Endothelial cell of umbilical vein (primary cell): ENCODE results near the gene RSPH1. TPM values are rescaled to one million over a fixed set of nuclear protein-coding genes. Genes with fewer than 3 reads are reported as not detected.

Experiments used
- BruUV-seq: library from RNA; stranded (reverse); fragments of 400-500 nt; replicated peaks from 2 replicates; lab custom pipeline; 2021; lab: Mats Ljungman, UMichigan
- CTCF ChIA-PET: fragments of 300-600, 350-600 bp; sonication (Branson Sonifier 250); formaldehyde crosslinking; loops from one replicate; lab custom pipeline; 2021; ENCODE audit warnings: antibody characterized with exemption, inconsistent platforms; lab: Charles Lee
- POLR2A ChIA-PET: fragments of 300-600, 350-600 bp; sonication (Branson Sonifier 250); formaldehyde crosslinking; loops from one replicate; lab custom pipeline; 2021; ENCODE audit warnings: antibody characterized with exemption, inconsistent platforms; lab: Charles Lee
- DNase-seq: peaks from one replicate; pipeline ENCODE4 v3.0.0-alpha.2; 2011; ENCODE audit warnings: low read depth, low spot score
- FAIRE-seq: peaks from 2 replicates; lab custom pipeline; 2011; peaks lifted over from hg19 to GRCh38; lab: Jason Lieb, UNC
- H2AFZ ChIP-seq: 2 replicates; pipeline ENCODE4 v1.6.0; 2012; ENCODE audit warnings: low read depth, low read length, control low read depth, inconsistent platforms
- H3K27ac ChIP-seq: 2 replicates; pipeline ENCODE4 v1.5.1; 2011; ENCODE audit warnings: low read depth, mild to moderate bottlenecking, control low read depth, low read length, moderate library complexity; ENCODE audit not compliant: insufficient read depth
- H3K27me3 ChIP-seq, 2 experiments: 2 replicates each; pipeline versions ENCODE4 v1.6.0 to v1.6.1; 2011; ENCODE audit warnings: low read length in 2 of 2, mixed read lengths in 1 of 2; ENCODE audit not compliant: control insufficient read depth in 2 of 2, insufficient read depth in 2 of 2
- H3K36me3 ChIP-seq, 2 experiments: 2 replicates in 1 of 2; 3 replicates in 1 of 2; pipeline ENCODE4 v1.5.1; 2011; ENCODE audit warnings: low read length in 2 of 2, mild to moderate bottlenecking in 1 of 2, moderate library complexity in 1 of 2; ENCODE audit not compliant: control insufficient read depth in 2 of 2, insufficient read depth in 2 of 2; ENCODE audit errors: extremely low read depth in 1 of 2
- H3K4me1 ChIP-seq: 3 replicates; pipeline ENCODE4 v1.5.1; 2011; ENCODE audit warnings: mild to moderate bottlenecking, low read length; ENCODE audit not compliant: control insufficient read depth, insufficient read depth; ENCODE audit errors: extremely low read depth
- H3K4me2 ChIP-seq: 2 replicates; pipeline ENCODE4 v1.6.1; 2011; ENCODE audit warnings: low read length, control low read depth, mixed read lengths; ENCODE audit not compliant: insufficient read depth
- H3K4me3 ChIP-seq, 3 experiments: fragments of 200-600 bp in 1 of 3; sonication (generic), shearing (Covaris generic) in 1 of 3; replicated peaks in 1 of 3; 2 replicates each; pipeline ENCODE4 v1.5.1; 2011 to 2016; ENCODE audit warnings: control low read depth in 3 of 3, low read length in 3 of 3, mild to moderate bottlenecking in 2 of 3, inconsistent platforms in 1 of 3, low read depth in 1 of 3, moderate library complexity in 1 of 3; ENCODE audit not compliant: insufficient read depth in 1 of 3
- H3K79me2 ChIP-seq: 2 replicates; pipeline ENCODE4 v1.6.0; 2012; ENCODE audit warnings: low read length, inconsistent platforms; ENCODE audit not compliant: control insufficient read depth, insufficient read depth
- H3K9ac ChIP-seq: replicated peaks from 2 replicates; pipeline ENCODE3; 2011; ENCODE audit warnings: low read length, control low read depth; ENCODE audit not compliant: insufficient read depth; ENCODE audit errors: extremely low read depth
- H3K9me1 ChIP-seq: replicated peaks from 3 replicates; pipeline ENCODE4 v1.6.0; 2011; ENCODE audit warnings: mild to moderate bottlenecking, low read length; ENCODE audit not compliant: control insufficient read depth, insufficient read depth; ENCODE audit errors: extremely low read depth
- H3K9me3 ChIP-seq: replicated peaks from 2 replicates; pipeline ENCODE4 v1.5.1; 2012; ENCODE audit warnings: low read length, inconsistent platforms; ENCODE audit not compliant: control insufficient read depth, insufficient read depth
- H4K20me1 ChIP-seq: replicated peaks from 2 replicates; pipeline ENCODE3; 2011; ENCODE audit warnings: mild to moderate bottlenecking, low read length; ENCODE audit not compliant: control insufficient read depth, insufficient read depth; ENCODE audit errors: extremely low read depth
- EZH2 ChIP-seq: IDR thresholded peaks from 2 replicates; pipeline ENCODE4 v1.6.1; 2012; ENCODE audit warnings: borderline replicate concordance, low read depth, mild to moderate bottlenecking, moderate library complexity, low read length, inconsistent platforms; ENCODE audit not compliant: severe bottlenecking
- FOS ChIP-seq: IDR thresholded peaks from 2 replicates; pipeline ENCODE4 v1.6.1; 2011; ENCODE audit warnings: mild to moderate bottlenecking, low read length, moderate library complexity, borderline replicate concordance; ENCODE audit not compliant: insufficient read depth
- GATA2 ChIP-seq: IDR thresholded peaks from 2 replicates; pipeline ENCODE4 v1.7.0; 2011; ENCODE audit warnings: low read depth, mild to moderate bottlenecking, moderate library complexity, mixed read lengths, low read length; ENCODE audit not compliant: insufficient read length, insufficient read depth
- JUN ChIP-seq: IDR thresholded peaks from 2 replicates; pipeline ENCODE4 v1.6.1; 2011; ENCODE audit warnings: borderline replicate concordance, low read depth; ENCODE audit not compliant: insufficient read length, insufficient read depth
- MYC ChIP-seq: IDR thresholded peaks from one replicate; pipeline ENCODE4 v1.6.1; 2011; ENCODE audit warnings: mild to moderate bottlenecking, low read depth, low read length
- POLR2A ChIP-seq: IDR thresholded peaks from 2 replicates; pipeline ENCODE4 v1.6.1; 2012; ENCODE audit warnings: low read depth, mild to moderate bottlenecking, control low read depth, low read length
- POLR2AphosphoS5 ChIP-seq: IDR thresholded peaks from 2 replicates; pipeline ENCODE4 v1.6.1; 2012; ENCODE audit warnings: low read depth, mild to moderate bottlenecking, control low read depth, low read length, moderate library complexity; ENCODE audit not compliant: insufficient read depth
- dilution Hi-C: fragments of 300-500 bp; cut with MboI; formaldehyde crosslinking; loops from one replicate; pipeline ENCODE4 v1.15.0; 2019; ENCODE audit warnings: low sequenced_read_pairs; ENCODE audit not compliant: extremely low pct_ligation_motif_present
- intact Hi-C: fragments of 100-400 bp; cut with micrococcal nuclease; formaldehyde crosslinking; loops from one replicate; pipeline ENCODE4 v1.10.0; 2022
- polyA plus RNA-seq, 4 experiments: library from polyadenylated mRNA; depleted of rRNA in 3 of 4; stranded (reverse) in 3 of 4; unstranded in 1 of 4; fragments of >200 nt; gene quantifications; 2 replicates each; pipeline versions ENCODE4 v1.2.1 to v1.2.3, GENCODE V29; 2011 to 2012; ENCODE audit warnings: missing spikeins in 1 of 4
- total RNA-seq: library from RNA; stranded (reverse); gene quantifications from 2 replicates; pipeline ENCODE4 v1.2.3, GENCODE V29; 2021
- TF ChIP-seq, protein P1 (sequence below), 2 donors: IDR thresholded peaks; 1 replicate in 1 of 2; 2 replicates in 1 of 2; pipeline ENCODE4 v1.5.1; 2011; ENCODE audit warnings: low read length in 2 of 2, mild to moderate bottlenecking in 2 of 2, moderate library complexity in 2 of 2, control low read depth in 1 of 2, inconsistent platforms in 1 of 2, low read depth in 1 of 2; ENCODE audit not compliant: insufficient read depth in 1 of 2; ENCODE audit errors: extremely low read depth in 1 of 2
- TF ChIP-seq, protein P2 (sequence below): IDR thresholded peaks from 2 replicates; pipeline ENCODE4 v1.6.1; 2011; ENCODE audit not compliant: insufficient read depth, insufficient read length

RSPH1 gene
- total and polyA plus RNA-seq, 2 donors (not counting 3 experiments of a cell fraction or from before 2014, with no cell fraction given), result 0.08 TPM; not detected in 1

DNA sequence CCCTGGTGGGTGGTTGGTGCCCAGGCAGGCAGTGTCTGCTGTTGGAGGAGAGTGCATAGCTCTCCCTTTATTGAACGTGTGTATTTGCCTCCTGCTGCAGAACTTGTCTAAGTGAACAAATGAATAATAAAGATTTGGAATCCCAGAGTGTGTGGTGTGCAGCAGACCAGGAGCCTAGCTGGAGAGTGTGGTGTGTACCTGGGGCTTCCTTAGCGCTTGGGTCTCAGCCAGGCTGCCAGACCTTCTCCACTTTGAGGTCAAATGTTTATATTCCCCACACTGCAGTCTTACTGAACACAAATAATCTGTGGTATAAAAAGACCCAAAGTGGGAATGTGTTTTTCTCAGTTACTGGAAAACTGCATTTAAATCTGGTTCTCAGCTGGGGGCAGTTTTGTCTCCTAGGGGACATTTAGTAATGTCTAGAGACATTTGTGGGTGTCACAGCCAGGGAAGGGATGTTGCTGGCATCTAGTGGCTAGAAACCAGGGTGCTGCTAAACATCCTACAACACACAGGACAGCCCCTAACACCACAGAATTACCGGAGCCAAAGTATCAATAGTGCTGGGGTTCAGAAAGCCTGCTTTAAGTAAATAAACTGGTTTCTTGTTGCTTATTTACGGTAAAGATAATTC is 41.2 kb upstream of the RSPH1 start:
- ChIA-PET CTCF (interaction anchor here (1.7 kb wide), 1 partner anchor 10 kb away, joined by 5 read pairs; no protein-coding TSS in a partner anchor), POLR2A (no interaction called here)
- DNase-seq (no peak), FAIRE-seq (no peak)
- Histone ChIP-seq H3K9me1 (no peaks in the 10 kb centered on the region), H3K27me3 (no peaks in the 10 kb centered on the region), H3K4me1 (peaks cover 4% of the 10 kb centered on the region), H3K9me3 (no peaks in the 10 kb centered on the region), H4K20me1 (no peaks in the 10 kb centered on the region), H3K36me3 (no peaks in the 10 kb centered on the region), H3K4me2 (no peak overlapping the region), H2AFZ (no peak overlapping the region), H3K79me2 (no peaks in the 10 kb centered on the region), H3K27ac (no peak overlapping the region), H3K4me3 (no peak overlapping the region), H3K9ac (no peak overlapping the region)
- dilution Hi-C loops (no loop called here), intact Hi-C loops (no loop called here)
- BruUV-seq, result no TSS peak
- TF ChIP-seq EZH2 (no peak), GATA2 (no peak), POLR2AphosphoS5 (no peak)

DNA sequence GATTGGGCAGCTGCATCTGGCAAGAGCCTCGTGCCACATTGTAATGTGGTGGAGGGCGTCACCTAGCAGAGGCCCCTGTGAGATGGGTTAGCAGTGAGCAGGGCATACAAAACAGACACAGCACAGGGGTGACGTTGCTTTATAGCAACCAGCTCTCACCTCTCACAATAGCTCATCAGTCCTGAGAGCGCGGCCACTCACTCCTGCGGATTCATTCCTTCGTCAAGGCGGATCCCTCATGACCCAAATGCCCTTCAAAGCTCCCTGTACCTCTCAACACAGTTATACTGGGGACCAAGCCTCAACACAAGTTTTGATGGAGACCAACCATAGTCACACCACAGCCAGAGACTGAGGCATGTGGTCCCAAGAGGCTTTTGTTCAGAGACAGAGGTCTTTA is 40.6 kb upstream of the RSPH1 start:
- POLR2A ChIA-PET, result no interaction called here
- DNase-seq, result no peak
- intact Hi-C loops, result no loop called here
- CTCF ChIA-PET, result interaction anchor here (0.6 to 1.7 kb wide), 2 partner anchors 9 to 376 kb away, joined by 3 to 5 read pairs; no protein-coding TSS in a partner anchor
- Histone ChIP-seq H3K9ac (no peak overlapping the region), H3K27me3 (no peaks in the 10 kb centered on the region), H2AFZ (no peak overlapping the region), H4K20me1 (no peaks in the 10 kb centered on the region), H3K9me1 (no peaks in the 10 kb centered on the region), H3K4me2 (no peak overlapping the region), H3K27ac (no peak overlapping the region), H3K4me3 (no peak overlapping the region), H3K9me3 (no peaks in the 10 kb centered on the region), H3K36me3 (no peaks in the 10 kb centered on the region), H3K4me1 (peaks cover 4% of the 10 kb centered on the region), H3K79me2 (no peaks in the 10 kb centered on the region)
- FAIRE-seq, result no peak
- no TSS peak for BruUV-seq
- TF ChIP-seq FOS (no peak), POLR2AphosphoS5 (no peak), POLR2A (no peak), GATA2 (no peak), MYC (no peak), EZH2 (no peak), JUN (no peak)
- TF ChIP-seq, protein P1, sequence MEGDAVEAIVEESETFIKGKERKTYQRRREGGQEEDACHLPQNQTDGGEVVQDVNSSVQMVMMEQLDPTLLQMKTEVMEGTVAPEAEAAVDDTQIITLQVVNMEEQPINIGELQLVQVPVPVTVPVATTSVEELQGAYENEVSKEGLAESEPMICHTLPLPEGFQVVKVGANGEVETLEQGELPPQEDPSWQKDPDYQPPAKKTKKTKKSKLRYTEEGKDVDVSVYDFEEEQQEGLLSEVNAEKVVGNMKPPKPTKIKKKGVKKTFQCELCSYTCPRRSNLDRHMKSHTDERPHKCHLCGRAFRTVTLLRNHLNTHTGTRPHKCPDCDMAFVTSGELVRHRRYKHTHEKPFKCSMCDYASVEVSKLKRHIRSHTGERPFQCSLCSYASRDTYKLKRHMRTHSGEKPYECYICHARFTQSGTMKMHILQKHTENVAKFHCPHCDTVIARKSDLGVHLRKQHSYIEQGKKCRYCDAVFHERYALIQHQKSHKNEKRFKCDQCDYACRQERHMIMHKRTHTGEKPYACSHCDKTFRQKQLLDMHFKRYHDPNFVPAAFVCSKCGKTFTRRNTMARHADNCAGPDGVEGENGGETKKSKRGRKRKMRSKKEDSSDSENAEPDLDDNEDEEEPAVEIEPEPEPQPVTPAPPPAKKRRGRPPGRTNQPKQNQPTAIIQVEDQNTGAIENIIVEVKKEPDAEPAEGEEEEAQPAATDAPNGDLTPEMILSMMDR (IDR thresholded peaks at IDR 0.05; ENCODE audit: extremely low read depth in 1 of 2, insufficient read depth in 1 of 2, low read depth in 1 of 2, low read length in 2 of 2), result no peak
- TF ChIP-seq, protein P2, sequence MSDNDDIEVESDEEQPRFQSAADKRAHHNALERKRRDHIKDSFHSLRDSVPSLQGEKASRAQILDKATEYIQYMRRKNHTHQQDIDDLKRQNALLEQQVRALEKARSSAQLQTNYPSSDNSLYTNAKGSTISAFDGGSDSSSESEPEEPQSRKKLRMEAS, result no peak
- dilution Hi-C loops, result no loop called here
